GM19372 (cell line): ENCODE results near the gene NBR1.
"Not testable (repeated sequence)": the region's sequence is repeated elsewhere in the genome, so short reads cannot be mapped to it uniquely, and the experiment has no call there.

Source experiments
- ATAC-seq: cut with Tn5 transposase; IDR thresholded peaks from one replicate; pipeline ENCODE4 v1.9.1; 2021; ENCODE audit warnings: mild to moderate bottlenecking, low read depth, moderate library complexity; ENCODE audit not compliant: unreplicated experiment

The NBR1 gene

DNA sequence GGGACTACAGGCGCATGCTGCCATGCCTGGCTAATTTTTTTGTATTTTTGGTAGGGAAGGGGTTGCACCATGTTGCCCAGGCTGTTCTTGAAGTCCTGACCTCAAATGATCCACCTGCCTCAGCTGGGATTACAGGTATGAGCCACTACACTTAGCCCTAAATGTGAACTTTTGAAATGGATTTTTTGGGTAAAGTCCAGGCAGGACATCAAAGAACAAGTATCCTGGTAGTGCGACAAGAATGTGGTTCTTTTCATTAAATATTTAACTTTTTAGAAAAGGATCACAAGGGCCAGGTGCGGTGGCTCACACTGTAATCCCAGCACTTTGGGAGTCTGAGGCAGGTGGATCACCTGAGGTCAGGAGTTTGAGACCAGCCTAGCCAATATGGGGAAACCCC is 15.3 kb upstream of the NBR1 start:
- no peak for ATAC-seq

- not testable (repeated sequence) for ATAC-seq
Observed at GRCh38 chr17:43159232-43159631, 11.8 kb upstream of the NBR1 start.

DNA sequence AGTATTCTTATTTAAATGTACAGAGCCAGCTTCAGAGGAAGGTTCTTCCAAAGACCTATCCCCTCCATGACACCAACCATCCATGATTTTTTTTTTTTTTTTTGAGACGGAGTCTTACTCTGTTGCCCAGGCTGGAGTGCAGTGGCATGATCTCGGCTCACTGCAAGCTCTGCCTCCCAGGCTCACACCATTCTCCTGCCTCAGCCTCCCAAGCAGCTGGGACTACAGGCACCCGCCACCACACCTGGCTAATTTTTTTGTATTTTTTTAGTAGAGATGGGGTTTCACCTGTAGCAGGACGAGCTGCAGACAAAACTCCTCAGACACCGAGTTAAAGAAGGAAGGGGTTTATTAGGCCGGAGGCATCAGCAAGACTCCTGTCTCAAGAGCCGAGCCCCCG is 11.1 kb upstream of the NBR1 start:
- ATAC-seq, result not testable (repeated sequence)

GRCh38 chr17:43165971-43166370 is 5.0 kb upstream of the NBR1 start:
- ATAC-seq, result not testable (repeated sequence)

- peak; percentile 25 for ATAC-seq
Observed at GRCh38 chr17:43169561-43170139, 1.4 kb upstream of the NBR1 start.

DNA sequence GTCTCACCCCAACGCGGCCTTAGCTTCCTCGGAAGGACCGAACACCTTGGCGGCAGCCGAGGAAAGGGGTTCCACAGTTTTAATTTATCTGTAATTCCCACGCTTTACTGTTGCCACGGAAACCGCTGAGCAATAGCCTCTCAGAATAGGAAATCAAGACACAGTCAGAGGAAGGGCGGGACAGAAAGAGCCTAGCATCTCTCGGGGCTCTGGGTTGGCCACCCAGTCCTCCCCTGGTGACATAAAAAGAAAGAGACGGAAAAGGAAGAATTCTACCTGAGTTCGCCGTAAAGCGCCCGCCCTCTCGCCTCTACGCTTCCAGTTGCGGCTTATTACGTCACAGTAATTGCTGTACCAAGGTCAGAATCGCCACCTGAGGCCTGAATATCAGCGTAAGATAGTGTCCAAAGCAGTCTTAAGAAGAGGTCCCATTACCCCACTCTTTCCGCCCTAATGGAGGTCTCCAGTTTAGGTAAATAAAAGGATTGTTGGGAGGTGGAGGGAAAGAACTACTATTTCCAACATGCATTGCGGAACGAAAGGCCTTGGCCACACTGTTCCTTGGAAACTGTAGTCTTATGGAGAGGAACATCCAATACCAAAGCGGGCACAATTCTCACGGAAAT is 761 bp upstream of the NBR1 start:
- peak; percentile 60 for ATAC-seq

- no peak for ATAC-seq
Observed at GRCh38 chr17:43171586-43172487, 823 bp downstream of the NBR1 start.

DNA sequence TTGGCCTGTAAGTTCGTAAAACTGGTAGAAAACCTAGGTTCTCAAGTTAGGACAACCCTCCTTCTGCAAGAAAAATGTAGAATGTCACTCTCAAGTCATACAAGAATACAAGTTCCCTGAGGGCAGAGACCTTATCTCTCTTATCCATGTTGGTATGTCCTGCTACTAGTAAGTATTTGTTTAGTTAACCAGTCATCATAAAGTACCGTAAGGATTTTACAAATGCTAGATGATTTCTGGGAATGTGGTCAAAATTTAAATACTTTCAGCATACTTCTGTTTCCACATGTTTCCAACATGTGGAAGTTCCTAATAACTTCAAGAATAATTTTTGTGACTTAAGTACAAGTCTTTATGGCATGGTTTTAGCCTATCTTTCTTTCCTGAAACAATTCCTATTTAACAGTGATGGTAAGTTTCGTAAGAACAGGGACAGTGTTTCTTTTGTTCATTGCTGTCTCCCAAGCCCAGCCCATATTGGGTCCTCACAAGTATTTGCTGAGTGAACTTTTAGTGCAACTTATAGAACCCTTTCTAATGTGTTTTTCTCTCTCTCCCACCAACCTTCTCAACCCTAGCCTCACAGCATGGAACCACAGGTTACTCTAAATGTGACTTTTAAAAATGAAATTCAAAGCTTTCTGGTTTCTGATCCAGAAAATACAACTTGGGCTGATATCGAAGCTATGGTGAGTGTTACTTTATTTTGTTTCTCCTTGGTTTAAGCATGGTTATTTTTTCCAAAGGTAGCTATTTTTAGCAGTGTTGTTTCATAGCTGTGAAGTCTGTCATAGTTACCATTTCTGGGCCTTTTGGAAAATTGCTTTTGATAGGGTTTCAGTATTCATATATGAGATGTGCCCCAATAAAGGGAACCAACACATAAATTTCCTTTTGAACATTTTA is 4.5 kb downstream of the NBR1 start:
- no peak for ATAC-seq

DNA sequence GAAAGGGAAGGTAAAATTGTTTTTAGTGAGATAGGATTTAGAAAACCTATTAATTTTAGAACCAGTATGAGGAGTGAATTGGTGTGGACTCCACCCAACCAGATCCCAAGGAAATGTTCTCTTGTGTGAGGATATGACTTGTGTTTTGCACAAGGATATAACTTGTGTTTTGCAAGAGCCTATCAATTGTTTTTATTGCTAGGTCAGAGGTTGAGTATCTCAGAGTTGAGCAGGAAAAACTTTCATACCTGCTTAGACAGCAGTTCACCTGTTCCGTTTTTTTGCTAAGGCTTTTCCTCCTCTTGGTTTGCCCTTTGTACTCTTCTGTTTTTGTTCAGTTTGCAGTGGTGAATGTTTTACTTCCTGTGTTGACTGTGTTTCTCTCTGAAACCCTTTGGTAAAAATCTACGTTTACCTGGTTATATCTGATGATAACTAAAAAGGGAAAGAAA is 5.1 kb downstream of the NBR1 start:
- ATAC-seq, result no peak

GRCh38 chr17:43183921-43184320 is 12.9 kb downstream of the NBR1 start:
- ATAC-seq, result no peak

- ATAC-seq, result not testable (repeated sequence)
Observed at GRCh38 chr17:43186656-43187055, 15.6 kb downstream of the NBR1 start.

GRCh38 chr17:43193251-43193650 is 22.2 kb downstream of the NBR1 start:
- no peak for ATAC-seq

- no peak for ATAC-seq
Observed at GRCh38 chr17:43199633-43200032, 28.6 kb downstream of the NBR1 start.

GRCh38 chr17:43200127-43200526 is 29.1 kb downstream of the NBR1 start:
- no peak for ATAC-seq

- ATAC-seq, result not testable (repeated sequence)
Observed at GRCh38 chr17:43203013-43203412, 32.0 kb downstream of the NBR1 start.

- no peak for ATAC-seq
Observed at GRCh38 chr17:43210576-43210975, 39.6 kb downstream of the NBR1 start.

- ATAC-seq, result no peak
Observed at GRCh38 chr17:43211123-43211479, 40.1 kb downstream of the NBR1 start.

DNA sequence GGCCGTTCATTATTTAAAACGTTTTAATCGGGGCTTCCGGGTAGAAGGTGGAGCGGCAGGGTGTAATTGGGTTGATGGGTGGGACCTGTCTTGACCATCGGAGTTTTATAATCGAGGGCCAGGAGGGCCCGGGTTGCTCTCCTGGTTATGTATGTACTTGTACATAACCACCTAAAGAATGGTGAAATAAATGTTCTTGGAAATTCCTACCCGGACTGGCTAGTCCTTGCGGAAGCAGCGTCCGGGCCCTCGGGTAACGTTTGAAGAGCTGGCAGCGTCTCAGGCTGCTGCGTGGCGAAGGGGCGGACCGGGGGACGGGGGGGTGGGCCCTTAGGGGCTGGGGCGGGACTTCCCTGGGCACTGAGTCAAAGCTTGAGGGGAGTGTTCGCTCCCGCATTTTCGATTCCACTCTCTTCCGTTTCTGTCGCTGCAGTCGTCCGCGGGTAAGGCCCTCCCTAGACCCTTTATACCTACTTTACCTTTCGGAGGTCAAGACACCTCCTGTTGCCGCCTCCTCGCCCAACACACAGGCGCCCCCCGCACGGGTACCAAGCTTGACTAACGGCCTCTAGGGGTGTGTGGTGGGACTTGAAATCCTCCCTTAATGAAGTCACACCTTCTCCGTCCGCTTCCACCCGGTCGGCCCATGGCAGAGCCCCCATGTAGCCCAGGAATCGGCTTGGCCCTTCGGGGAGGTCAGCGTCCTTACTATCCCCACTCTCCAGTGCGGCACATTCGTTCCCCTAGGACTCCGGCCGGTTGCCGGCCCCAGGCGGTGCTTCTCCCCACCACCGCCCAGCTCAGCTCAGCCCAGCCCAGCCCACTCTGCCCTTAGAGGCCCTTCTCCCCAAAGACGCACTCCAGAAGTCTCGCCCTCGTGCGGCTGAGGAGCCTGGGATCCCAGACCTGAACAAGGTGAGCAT is 40.7 kb downstream of the NBR1 start, which contains the start of gene TMEM106A:
Gene TMEM106A, plus strand, starts transcription at position 396 of the 923 bp plus-strand sequence. CDS start 1,167 bp downstream, outside the sequence.
- peak; percentile 66 for ATAC-seq
